Retinal pigment epithelial cell (primary cell): Measurements from ENCODE around the gene ATG4D.
A peak's percentile ranks its signal among the peaks of the same experiment; 100 is the strongest.

Experiments
- DNase-seq: peaks from one replicate; pipeline ENCODE4 v3.0.0-alpha.2; 2010; ENCODE audit warnings: low read depth
- H3K4me3 ChIP-seq: 2 replicates; pipeline ENCODE4 v1.5.1; 2011; ENCODE audit warnings: mild to moderate bottlenecking, low read length, control low read depth, moderate library complexity
- TF ChIP-seq, protein P1 (sequence below): conservative IDR thresholded peaks from 2 replicates; pipeline ENCODE4 v1.5.1; 2011; ENCODE audit warnings: low read depth, low read length, control low read depth, inconsistent platforms

ATG4D gene

DNA sequence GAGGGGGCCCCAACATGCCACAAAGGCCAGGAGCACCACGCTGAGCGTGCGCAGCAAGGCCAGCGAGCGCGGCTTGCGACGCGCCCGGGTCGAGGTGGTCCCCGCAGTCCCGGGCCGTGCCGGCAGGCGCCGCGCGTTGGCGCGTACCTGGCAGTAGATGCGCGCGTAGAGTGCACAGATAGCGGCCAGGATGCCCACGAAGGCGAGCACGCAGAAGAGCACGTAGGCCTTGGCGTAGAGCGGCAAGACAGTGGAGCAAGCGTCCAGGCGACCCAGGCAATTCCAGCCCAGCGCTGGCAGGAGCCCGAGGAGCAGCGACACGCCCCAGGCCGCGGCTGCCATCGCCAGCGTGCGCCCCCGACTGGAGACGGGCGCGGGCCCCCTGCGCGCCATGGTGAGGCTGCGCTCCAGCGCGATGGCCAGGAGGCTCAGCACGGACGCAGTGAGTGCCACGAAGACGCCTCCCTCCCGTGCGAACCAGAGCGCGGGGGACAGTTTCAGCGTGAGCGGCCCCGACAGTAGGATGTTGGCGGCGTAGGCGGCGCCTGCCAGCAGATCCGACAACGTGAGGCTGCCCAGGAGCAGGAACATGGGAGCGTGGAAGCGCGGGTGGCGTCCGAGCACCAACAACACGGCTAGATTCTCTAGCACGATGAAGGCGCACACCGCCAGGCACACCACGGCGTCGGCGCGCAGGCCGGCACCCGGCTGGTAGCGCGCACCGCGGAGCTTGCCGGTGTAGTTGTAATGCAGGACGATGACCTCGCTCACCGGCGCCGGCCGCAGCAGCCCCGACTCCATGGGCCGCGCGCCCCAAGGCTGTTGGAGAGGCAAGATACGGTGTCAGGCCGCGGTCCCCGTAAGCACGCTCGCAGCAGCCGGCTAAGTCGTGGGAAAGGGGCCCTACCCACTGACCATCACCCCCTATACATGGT lies 29.2 kb upstream of the ATG4D start:
- TF ChIP-seq, protein P1, sequence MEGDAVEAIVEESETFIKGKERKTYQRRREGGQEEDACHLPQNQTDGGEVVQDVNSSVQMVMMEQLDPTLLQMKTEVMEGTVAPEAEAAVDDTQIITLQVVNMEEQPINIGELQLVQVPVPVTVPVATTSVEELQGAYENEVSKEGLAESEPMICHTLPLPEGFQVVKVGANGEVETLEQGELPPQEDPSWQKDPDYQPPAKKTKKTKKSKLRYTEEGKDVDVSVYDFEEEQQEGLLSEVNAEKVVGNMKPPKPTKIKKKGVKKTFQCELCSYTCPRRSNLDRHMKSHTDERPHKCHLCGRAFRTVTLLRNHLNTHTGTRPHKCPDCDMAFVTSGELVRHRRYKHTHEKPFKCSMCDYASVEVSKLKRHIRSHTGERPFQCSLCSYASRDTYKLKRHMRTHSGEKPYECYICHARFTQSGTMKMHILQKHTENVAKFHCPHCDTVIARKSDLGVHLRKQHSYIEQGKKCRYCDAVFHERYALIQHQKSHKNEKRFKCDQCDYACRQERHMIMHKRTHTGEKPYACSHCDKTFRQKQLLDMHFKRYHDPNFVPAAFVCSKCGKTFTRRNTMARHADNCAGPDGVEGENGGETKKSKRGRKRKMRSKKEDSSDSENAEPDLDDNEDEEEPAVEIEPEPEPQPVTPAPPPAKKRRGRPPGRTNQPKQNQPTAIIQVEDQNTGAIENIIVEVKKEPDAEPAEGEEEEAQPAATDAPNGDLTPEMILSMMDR: no peak
- DNase-seq: no peak
- H3K4me3 ChIP-seq: no peak overlapping the region

DNA sequence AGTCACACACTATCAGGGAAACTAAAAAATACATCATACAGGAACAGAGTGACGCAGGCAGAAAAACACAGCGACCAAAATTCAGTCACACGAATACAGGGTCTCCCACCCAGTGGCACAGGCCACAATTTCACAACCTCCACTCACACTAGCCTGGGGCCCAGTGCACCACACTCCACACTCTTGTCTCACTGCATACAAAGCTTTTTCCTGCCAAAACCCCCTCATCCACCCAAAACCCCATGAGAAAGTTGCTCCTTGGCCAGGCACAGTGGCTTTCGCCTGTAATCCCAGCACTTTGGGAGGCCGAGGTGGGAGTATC lies 27.7 kb upstream of the ATG4D start:
- TF ChIP-seq, protein P1: no peak
- no peak overlapping the region for H3K4me3 ChIP-seq
- DNase-seq: no peak

DNA sequence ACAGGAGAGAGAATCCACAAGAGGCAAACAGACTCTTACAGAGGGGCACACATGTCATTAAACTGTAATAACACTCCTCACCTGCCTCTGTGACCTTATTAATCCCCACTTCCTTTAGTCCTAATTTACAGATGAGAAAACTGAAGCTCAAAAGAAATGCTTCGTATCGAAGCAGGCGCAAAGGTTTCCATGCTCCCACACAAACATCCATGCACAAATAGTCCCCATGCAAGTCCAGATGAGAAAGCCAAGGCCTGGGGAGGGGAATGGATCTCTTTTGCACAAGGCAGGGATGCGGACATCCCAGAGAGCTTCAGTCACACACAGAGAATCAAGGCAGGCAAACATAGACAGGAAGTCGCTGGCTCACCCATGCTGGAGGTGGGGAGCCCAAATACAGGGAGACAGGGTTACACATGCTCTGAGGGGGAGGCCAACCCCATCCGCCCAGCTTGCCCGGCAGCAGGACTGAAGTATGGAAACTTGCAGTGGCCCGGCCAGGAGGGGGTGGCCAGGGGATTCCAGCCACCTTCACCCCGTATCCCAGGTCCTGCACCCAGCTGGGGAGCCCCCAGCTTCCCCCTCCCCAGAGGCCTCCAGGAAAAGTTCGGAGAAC lies 26.9 kb upstream of the ATG4D start:
- no peak for DNase-seq
- TF ChIP-seq, protein P1: no peak
- H3K4me3 ChIP-seq: peak overlapping the region; percentile 45

DNA sequence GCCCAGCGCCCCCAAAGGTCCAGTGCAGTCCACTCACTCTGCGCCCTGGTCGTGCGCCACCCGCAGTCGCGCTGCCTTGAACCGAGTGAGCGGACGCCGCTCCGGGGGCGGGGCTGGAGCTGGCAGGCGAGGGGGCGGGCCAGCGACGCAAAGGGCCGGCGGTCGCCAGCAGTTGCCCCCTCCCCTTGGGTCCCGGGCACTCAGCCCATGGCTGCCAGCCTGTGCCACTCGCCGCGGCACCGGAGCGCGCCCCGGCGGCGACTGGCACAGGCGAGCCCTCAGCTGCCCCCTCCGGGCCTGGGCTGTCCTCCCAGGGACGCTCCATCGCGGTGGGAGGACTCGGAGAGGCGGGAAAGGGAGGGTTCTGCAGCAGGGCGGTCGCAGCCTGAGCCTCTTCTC lies 26.3 kb upstream of the ATG4D start, which contains the start of gene S1PR5:
Gene S1PR5 (minus strand): TSS at position 87 of the 399 bp plus-strand sequence. CDS start 2,436 bp downstream, outside the sequence.
- TF ChIP-seq, protein P1: no peak

DNA sequence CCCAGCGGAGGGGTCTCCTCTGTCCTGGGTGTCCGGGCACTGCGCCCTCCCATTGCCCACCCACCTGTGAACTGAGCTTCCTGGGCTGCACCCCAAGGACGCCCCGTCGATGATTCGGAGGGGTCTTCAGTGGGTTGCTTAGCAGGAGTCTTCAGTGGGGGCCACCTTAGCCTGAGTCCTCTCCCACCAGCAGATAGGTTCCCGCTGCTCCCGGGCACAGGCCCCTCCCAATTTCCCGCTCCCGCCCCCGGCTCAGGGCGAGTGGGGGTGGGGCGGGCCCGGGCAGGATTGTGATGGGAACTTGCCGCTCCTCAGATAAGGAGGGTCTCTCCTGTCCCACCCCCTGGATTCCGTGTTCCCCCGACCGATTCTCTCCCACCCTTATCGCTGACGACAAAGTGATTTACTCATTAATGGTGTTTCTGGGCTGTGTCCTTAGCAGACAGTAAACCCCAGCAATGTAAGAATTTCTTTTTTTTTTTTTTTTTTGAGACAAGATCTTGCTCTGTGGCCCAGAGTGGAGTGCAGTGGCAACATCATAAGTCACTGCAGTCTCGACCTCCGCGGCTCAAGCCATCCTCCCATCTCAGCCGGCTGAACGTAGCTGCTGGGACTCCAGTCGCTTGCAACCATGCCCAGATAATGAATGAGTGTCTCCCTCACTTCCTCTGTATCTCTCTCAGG lies 25.8 kb upstream of the ATG4D start:
- DNase-seq: no peak
- peak overlapping the region; percentile 39 for H3K4me3 ChIP-seq
- TF ChIP-seq, protein P1: no peak

More for the DNA sequence above, 26.3 kb upstream of the ATG4D start, which contains the start of gene S1PR5:
- peak within 1 kb of the TSS; percentile 45 for H3K4me3 ChIP-seq
- DNase-seq: no peak

DNA sequence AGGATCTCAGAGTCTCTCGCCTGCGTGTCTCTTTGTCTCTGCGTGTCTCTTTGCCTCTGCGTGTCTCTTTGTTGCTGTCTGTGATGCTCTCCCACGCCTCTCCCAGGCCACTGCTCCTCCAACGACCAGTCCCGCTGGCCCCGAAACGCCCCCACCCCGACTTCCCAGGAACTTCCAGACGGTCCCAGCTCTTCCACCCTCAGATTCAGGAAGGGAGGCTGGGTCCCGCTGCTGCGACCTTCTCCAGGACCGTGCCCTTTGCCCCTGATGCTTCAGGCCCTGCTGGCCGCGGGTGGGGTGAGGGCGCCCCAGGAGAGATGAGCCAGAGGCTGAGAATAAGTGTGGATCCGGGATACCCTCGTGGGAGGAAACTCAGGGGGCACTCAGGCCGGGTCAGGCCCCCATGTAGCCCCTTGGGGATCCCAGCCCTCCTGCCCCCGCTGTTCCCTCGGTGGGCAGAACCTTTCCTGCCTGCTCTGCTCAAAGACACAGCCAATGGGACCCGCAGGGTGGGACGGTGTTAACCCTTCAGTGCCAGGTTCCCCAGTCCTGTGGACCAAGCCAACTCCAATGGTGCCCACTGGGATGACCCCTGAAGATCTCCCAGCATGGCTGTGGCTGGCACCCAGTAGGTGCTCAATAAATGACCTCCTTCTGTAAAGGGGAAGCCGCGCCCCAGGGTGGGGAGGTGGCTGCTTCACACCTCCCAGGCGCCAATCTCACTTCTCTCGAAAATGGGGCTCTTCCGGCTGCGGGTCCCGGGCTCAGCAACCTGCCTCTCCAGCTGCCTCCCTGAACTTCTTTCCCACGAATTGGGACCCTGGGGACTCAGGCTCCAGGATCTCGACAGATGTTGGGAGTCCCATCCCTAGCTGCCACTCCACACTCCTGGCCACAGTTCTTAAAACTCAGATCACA lies 25.0 kb upstream of the ATG4D start:
- TF ChIP-seq, protein P1: no peak
- H3K4me3 ChIP-seq: no peak overlapping the region
- no peak for DNase-seq
